HG02970 (cell line): ENCODE measurements around the gene CANX.
"Not testable (repeated sequence)": the region's sequence is repeated elsewhere in the genome, so short reads cannot be mapped to it uniquely, and the experiment has no call there.

Source experiments
- ATAC-seq: cut with Tn5 transposase; IDR thresholded peaks from one replicate; pipeline ENCODE4 v1.9.1; 2021; ENCODE audit warnings: mild to moderate bottlenecking, moderate library complexity, moderate number of reproducible peaks; ENCODE audit not compliant: unreplicated experiment, low FRiP score

Gene CANX

DNA sequence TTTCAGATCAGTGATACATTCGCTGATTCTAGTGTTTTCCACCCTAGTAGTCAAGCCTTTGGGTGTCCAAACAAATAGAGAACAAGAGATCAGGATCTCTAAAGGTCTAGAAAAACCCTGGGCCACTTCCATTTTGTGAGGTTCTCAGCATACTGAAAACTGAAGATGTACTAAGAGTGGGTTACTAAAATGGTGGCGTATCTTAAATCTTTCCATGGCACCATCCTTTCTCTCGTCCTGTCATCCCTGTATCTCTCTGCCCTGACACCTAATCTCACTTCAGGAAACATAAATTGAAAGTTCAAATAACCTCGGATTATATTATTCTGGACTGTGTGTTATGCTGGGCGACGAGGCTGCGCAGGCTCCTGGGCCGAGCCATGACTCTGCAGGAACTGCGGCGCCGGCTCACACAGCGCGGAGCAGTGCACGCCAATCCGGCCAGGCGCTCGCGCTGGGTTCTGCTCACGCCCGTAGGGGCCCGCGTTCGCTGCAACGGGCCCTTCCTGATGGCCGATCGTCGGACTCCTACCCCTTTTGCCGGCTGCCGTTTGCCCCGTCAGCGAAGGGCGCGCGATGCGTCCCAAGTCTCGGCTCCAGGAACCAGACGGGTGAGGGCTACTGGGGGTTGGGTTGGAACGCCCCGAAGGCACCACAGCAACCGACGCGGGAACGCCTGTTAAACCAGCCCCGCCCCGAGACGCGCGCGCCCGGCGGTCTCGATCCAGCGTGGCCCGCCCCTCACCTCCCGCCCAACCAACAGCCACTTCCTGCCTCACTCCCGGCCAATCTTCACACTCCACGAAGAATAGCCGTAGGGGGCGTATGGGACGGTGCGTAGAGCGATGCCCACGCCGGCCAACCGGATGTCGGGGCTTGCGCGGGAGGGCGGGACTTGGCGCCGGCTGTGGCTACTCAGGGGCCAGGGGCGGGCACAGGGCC lies 503 bp upstream of the CANX start:
- peak; percentile 90 for ATAC-seq

GRCh38 chr5:179699616-179700237 lies 960 bp downstream of the CANX start:
- no peak for ATAC-seq

GRCh38 chr5:179700401-179700918 lies 1.7 kb downstream of the CANX start:
- no peak for ATAC-seq

- ATAC-seq = no peak
Measured at GRCh38 chr5:179716286-179716685, 17.5 kb downstream of the CANX start.

DNA sequence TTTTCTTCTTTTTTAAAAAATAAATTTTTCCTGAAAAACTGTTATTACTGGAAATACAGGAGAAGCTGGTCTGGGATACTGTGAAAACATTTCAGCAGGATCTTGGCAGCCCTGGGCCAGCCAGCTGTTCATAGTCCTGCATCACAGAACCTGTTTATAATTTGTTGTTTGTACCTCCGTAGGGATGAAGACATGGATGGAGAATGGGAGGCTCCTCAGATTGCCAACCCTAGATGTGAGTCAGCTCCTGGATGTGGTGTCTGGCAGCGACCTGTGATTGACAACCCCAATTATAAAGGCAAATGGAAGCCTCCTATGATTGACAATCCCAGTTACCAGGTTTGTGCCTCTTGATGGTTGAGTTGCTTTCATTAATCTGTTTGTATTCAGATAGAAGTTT lies 21.5 kb downstream of the CANX start:
- no peak for ATAC-seq

GRCh38 chr5:179724163-179724562 lies 25.4 kb downstream of the CANX start:
- ATAC-seq = no peak

- no peak for ATAC-seq
Measured at GRCh38 chr5:179727106-179727505, 28.3 kb downstream of the CANX start.

DNA sequence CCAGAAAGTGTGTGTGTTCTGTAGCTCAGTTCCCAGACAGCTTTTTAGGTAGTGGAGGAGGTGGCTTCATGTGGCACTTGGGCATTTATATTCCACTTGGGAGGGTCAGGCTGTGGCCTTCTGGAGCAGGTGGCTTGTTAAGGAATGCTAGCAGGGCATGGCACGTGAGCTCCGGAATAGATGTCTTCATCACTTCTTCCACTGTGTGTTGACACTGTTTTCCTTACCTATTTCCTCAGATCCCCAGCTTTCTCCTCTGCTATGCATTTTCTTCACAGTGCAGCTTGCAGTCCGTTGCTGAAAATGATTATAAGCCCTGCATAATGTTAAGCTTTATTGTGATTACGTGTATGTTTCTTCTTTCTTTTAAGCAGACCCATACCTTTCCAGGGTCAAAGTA lies 30.5 kb downstream of the CANX start:
- ATAC-seq = no peak

- no peak for ATAC-seq
Measured at GRCh38 chr5:179729727-179730126, 31.0 kb downstream of the CANX start.

DNA sequence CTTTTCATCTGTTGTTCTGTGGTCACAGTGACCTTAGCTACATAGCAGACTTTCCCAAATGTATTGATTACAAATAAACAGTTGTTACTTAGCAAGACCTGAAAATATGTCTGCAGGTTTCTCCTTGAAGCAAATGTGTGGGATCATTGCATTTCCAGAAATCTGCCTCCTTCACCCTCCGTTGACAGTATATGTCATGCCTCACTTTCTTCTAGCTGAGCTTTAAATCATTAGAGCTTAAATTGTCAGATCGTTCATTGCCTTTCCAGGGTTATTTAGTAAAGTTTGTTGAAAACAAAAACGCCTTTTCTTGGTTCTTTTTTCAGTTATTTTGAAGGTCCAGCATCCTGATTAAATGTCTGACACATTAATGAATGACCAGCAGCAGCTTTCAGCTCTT lies 31.6 kb downstream of the CANX start:
- no peak for ATAC-seq

DNA sequence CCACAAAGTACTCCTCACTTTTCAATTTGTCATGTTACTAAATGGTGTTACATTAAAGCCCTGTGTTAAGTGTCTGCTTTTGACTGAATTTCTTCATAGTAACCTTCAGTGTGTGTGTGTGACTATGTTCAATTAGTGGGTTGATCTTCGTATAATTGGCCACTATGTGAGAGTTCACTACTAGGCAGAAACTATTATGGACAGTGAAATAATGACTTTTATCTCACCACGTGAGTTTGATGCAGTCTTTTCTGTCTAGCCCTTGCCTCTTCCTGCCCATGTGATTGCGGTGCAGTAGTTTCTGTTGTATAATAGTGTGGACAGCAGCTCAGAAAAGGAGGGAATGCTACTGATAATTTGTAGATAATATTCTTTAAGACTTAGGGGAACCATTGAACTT lies 32.1 kb downstream of the CANX start:
- ATAC-seq = no peak

DNA sequence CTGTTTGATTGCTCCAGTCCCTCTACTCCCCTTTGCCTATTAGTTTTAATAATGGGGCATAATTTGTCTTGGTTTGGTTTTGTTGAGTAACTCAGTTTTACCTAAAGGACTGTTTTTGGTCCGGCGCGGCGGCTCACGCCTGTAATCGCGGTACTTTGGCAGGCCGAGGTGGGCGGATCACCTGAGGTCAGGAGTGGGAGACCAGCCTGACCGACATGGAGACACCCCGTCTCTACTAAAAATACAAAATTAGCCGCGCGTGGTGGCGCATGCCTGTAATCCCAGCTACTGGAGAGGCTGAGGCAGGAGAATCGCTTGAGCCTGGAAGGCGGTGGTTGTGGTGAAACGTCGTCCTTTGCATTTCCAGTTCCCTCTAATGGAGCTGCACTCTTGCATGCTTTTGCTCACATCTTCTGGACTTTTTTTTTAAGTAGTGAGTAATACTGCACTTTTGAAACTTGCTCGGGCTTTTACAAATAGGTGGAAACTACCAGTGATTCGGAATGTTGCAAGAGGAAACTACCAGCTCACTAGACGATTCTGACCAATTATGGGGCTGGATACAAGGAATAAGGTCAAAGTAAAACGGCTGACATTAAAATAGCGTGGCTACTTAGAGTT lies 33.1 kb downstream of the CANX start:
- peak; percentile 5 for ATAC-seq

DNA sequence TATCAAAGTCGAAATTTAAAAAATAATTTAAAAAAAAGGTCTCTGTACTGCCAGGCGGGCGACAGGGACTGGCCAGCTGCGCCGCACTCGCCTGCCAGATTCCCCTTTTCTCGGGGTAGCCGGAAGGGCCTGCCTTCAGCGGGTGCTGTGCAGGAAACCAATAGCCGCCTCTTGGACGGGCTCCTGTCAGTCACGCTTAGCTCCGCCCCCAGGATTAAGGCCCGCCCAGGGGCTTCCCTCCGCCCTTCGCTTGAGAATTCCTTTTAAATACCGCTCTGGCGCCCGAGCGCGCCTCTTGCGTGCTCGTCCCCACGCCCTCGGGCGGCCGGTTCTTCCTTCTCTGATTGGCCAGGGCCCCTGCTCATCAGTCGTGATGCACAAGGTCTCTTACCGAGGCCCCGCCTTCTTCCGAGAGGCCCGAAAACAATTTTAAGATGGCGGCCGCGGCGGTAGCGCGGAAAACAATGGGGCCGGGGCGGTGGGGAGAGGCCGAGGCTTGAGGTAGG lies 33.7 kb downstream of the CANX start, which contains the start of gene MAML1:
Gene MAML1 (plus strand): TSS at position 411 of the 506 bp plus-strand sequence. CDS start 291 bp downstream, outside the sequence.
- peak; percentile 97 for ATAC-seq

- ATAC-seq = peak; percentile 8
Measured at GRCh38 chr5:179732918-179733771, 34.4 kb downstream of the CANX start.

- ATAC-seq = no peak
Measured at GRCh38 chr5:179733772-179734126, 35.0 kb downstream of the CANX start.

DNA sequence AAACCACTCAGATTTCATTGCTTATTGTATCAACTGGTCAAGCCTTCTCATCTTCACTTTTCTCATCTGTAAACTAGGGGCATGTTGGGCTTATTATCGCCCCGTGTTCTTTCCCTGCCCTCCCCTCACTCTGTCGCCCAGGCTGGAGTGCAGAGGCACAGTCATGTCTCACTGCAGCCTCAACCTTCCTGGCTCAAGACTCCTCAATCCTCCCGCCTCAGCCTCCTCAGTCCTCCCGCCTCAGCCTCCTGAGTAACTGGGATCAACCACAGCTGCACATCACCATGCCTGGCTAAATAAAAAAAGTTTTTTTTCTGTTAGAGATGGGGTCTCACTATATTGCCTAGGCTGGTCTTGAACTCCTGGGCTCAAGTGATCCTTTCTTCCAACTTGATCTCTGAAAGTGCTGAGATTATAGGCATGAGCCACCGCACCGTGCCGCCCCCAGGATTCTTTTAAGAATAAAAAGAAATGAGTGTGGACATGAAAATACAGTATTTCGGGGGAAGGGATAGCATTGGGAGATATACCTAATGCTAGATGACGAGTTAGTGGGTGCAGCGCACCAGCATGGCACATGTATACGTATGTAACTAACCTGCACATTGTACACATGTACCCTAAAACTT lies 35.9 kb downstream of the CANX start:
- ATAC-seq = no peak

DNA sequence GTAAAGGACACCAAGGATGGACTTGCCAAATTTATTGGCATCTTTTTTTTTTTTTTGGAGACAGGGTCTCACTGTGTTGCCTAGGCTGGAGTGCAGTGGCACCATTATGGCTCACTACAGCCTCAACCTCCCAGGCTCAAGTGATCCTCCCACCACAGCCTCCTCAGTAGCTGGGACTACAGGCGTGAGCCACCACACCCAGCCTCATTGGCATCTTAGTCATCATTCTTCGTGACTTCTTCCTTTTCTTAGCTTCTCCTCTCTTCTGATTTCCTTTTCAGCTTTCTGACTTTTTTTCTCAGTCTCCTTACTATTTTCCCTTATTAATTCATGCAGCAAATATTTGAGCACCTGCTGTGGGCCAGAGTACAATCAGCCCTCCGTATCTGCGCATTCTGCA lies 40.0 kb downstream of the CANX start:
- ATAC-seq = no peak

- not testable (repeated sequence) for ATAC-seq
Measured at GRCh38 chr5:179744106-179744505, 45.3 kb downstream of the CANX start.

GRCh38 chr5:179746872-179747271 lies 48.1 kb downstream of the CANX start:
- ATAC-seq = no peak

DNA sequence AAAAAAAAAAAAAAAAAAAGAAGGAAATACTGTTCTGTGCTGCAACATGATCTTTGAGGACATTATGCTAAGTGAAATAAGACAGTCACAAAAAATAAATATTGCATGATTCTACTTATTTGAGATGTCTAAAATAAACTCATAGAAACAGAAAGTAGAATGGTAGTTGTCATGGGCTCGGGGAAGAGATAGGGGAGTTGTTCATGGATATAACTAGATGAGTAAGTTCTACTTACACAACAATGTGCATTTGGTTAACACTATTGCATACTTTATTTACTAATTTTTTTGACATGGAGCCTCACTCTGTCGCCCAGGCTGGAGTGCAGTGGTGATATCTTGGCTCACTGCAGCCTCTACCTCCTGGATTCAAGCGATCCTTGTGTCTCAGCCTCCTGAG lies 49.0 kb downstream of the CANX start:
- no peak for ATAC-seq
